CD8-positive, alpha-beta memory T cell (primary cell): ENCODE data around the gene COQ10B. TPM values are rescaled to one million over a fixed set of nuclear protein-coding genes. Genes with fewer than 3 reads are reported as not detected.

ENCODE experiments used
- CTCF ChIA-PET: fragments of 350-600 bp; sonication (Branson Sonifier 250); formaldehyde crosslinking; loops from one replicate; lab custom pipeline; 2021; ENCODE audit warnings: antibody characterized with exemption; lab: Charles Lee
- POLR2A ChIA-PET: fragments of 350-600 bp; sonication (Branson Sonifier 250); formaldehyde crosslinking; loops from one replicate; lab custom pipeline; 2021; ENCODE audit warnings: antibody characterized with exemption; lab: Charles Lee
- DNase-seq, 5 donors: peaks; one replicate each; pipeline versions ENCODE4 v3.0.0 to v3.0.0-alpha.2; 2020 to 2022; ENCODE audit warnings: mixed read lengths in 1 of 5
- H3K27ac ChIP-seq: one replicate; pipeline ENCODE4 v1.7.0; 2013; ENCODE audit warnings: low read depth, mild to moderate bottlenecking, low read length, moderate library complexity
- H3K27me3 ChIP-seq: 2 replicates; pipeline ENCODE4 v1.7.0; 2013; ENCODE audit warnings: low read length, mild to moderate bottlenecking; ENCODE audit not compliant: insufficient read depth, poor library complexity, severe bottlenecking
- H3K36me3 ChIP-seq: 2 replicates; pipeline ENCODE4 v1.7.0; 2013; ENCODE audit warnings: mild to moderate bottlenecking, low read length, moderate library complexity; ENCODE audit not compliant: insufficient read depth
- H3K4me1 ChIP-seq: 2 replicates; pipeline ENCODE4 v1.7.0; 2013; ENCODE audit warnings: mild to moderate bottlenecking, low read length, moderate library complexity; ENCODE audit not compliant: insufficient read depth
- H3K4me3 ChIP-seq: 2 replicates; pipeline ENCODE4 v1.7.0; 2013; ENCODE audit warnings: mild to moderate bottlenecking, low read length
- H3K9me3 ChIP-seq: 2 replicates; pipeline ENCODE4 v1.7.0; 2013; ENCODE audit warnings: mild to moderate bottlenecking, low read length
- H3K27ac Mint-ChIP-seq, 8 donors: one replicate each; pipeline ENCODE4 v1.8.0; 2020 to 2021; ENCODE audit warnings: mixed read lengths in 8 of 8, mild to moderate bottlenecking in 6 of 8, inconsistent platforms in 3 of 8, moderate library complexity in 3 of 8
- H3K27me3 Mint-ChIP-seq, 2 donors: one replicate each; pipeline ENCODE4 v1.8.0; 2020 to 2021; ENCODE audit warnings: mixed read lengths in 2 of 2, mild to moderate bottlenecking in 1 of 2, moderate library complexity in 1 of 2
- H3K36me3 Mint-ChIP-seq, 3 donors: one replicate each; pipeline ENCODE4 v1.8.0; 2020 to 2021; ENCODE audit warnings: mixed read lengths in 3 of 3, inconsistent platforms in 1 of 3, mild to moderate bottlenecking in 1 of 3
- H3K4me1 Mint-ChIP-seq, 3 donors: one replicate each; pipeline ENCODE4 v1.8.0; 2020 to 2021; ENCODE audit warnings: mixed read lengths in 3 of 3, inconsistent platforms in 1 of 3, mild to moderate bottlenecking in 1 of 3
- H3K4me3 Mint-ChIP-seq, 7 donors: one replicate each; pipeline ENCODE4 v1.8.0; 2020 to 2021; ENCODE audit warnings: mixed read lengths in 7 of 7, mild to moderate bottlenecking in 6 of 7, moderate library complexity in 4 of 7, inconsistent platforms in 2 of 7
- H3K9me3 Mint-ChIP-seq, 5 donors: one replicate each; pipeline ENCODE4 v1.8.0; 2020 to 2022; ENCODE audit warnings: mixed read lengths in 5 of 5, mild to moderate bottlenecking in 3 of 5, moderate library complexity in 2 of 5, inconsistent platforms in 1 of 5
- polyA plus RNA-seq: library from polyadenylated mRNA; unstranded; fragments of 300-500 nt; fragmentation: Illumina TruSeq; gene quantifications from one replicate; pipeline ENCODE4 v1.2.3, GENCODE V29; 2021
- total RNA-seq, 2 experiments: library from RNA; stranded (reverse); gene quantifications; one replicate each; pipeline ENCODE4 v1.2.3, GENCODE V29; 2021

The COQ10B gene
- total and polyA plus RNA-seq, 3 experiments from 2014 or later = 23.4 to 42.6 (median 23.7) TPM

DNA sequence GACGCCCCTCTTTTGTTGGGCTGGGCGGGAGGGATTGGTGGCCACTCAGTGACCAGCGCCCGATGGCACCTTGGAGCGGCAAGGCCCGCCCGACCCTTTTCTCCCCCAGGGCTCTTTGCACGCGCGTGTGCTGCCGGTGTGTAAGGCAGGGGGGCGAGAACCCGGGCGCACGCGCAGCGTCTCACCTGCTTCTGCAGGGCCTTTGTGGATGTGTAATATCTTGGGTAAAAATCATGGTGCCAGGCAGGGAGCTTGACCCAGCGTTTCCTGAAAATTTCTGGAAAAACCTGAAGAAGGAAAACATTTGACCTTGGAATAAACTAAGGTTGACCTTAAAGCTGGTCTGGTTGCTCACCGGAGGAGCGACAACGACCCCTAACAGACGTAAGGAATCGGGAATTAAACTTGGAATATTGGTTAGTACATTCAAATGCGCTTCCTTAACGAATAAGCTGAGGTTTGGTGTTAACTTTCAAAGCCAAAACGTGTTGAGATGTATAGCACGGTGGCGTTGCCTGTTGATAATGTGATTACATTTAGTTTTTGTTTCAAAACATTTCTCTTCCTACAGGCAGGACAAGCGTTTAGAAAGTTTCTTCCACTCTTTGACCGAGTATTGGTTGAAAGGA lies 47.3 kb downstream of the COQ10B start:
- peaks cover 0 to 75% (median 0%) of the 10 kb centered on the region in 3 donors for H3K36me3 Mint-ChIP-seq
- Histone ChIP-seq H3K9me3 (no peaks in the 10 kb centered on the region), H3K27ac (peak overlapping the region; percentile 90), H3K27me3 (no peaks in the 10 kb centered on the region), H3K4me1 (peaks cover 50% of the 10 kb centered on the region), H3K36me3 (peaks cover 15% of the 10 kb centered on the region), H3K4me3 (peak overlapping the region; percentile 95)
- ChIA-PET CTCF (interaction anchor here (1.0 to 3.4 kb wide), 8 partner anchors 8 to 205 kb away, joined by 3 to 14 read pairs (median 4); partner anchors contain the start of genes MARS2, MOB4 and SF3B1), POLR2A (interaction anchor here (1.0 to 6.4 kb wide), 5 partner anchors 14 to 373 kb away, joined by 3 to 101 read pairs (median 25); partner anchors contain the start of genes COQ10B, MARS2, MOB4 and SF3B1)
- H3K9me3 Mint-ChIP-seq = no peaks in the 10 kb centered on the region
- peak overlapping the region; percentile 87 to 99 (median 90) for H3K4me3 Mint-ChIP-seq
- peak overlapping the region; percentile 86 to 99 (median 98) for H3K27ac Mint-ChIP-seq
- H3K4me1 Mint-ChIP-seq = peaks cover 55 to 64% (median 63%) of the 10 kb centered on the region in 3 donors
- no peaks in the 10 kb centered on the region for H3K27me3 Mint-ChIP-seq
- peak in 2 of 5 donors; percentile 18 to 21 for DNase-seq

GRCh38 chr2:197502201-197502600 lies 48.8 kb downstream of the COQ10B start:
- no peaks in the 10 kb centered on the region for H3K9me3 Mint-ChIP-seq
- H3K4me1 ChIP-seq = peaks cover 34% of the 10 kb centered on the region
- ChIA-PET POLR2A (interaction anchor here (0.7 to 6.4 kb wide), 3 partner anchors 13 to 67 kb away, joined by 3 to 101 read pairs (median 9); partner anchors contain the start of genes MOB4 and SF3B1), CTCF (interaction anchor here (0.9 kb wide), 1 partner anchor 98 kb away, joined by 3 read pairs; no protein-coding TSS in a partner anchor)
- DNase-seq = no peak
- H3K4me3 ChIP-seq = peak overlapping the region; percentile 95
- no peaks in the 10 kb centered on the region for H3K9me3 ChIP-seq
- peak overlapping the region; percentile 50 for H3K27ac ChIP-seq
- peaks cover 4% of the 10 kb centered on the region for H3K36me3 ChIP-seq
- peaks cover 40 to 51% (median 48%) of the 10 kb centered on the region in 3 donors for H3K4me1 Mint-ChIP-seq
- peak overlapping the region; percentile 86 to 99 (median 98) for H3K27ac Mint-ChIP-seq
- H3K27me3 Mint-ChIP-seq = no peaks in the 10 kb centered on the region
- no peaks in the 10 kb centered on the region for H3K27me3 ChIP-seq
- peak overlapping the region; percentile 87 to 99 (median 90) for H3K4me3 Mint-ChIP-seq
- peaks cover 0 to 59% (median 0%) of the 10 kb centered on the region in 3 donors for H3K36me3 Mint-ChIP-seq

DNA sequence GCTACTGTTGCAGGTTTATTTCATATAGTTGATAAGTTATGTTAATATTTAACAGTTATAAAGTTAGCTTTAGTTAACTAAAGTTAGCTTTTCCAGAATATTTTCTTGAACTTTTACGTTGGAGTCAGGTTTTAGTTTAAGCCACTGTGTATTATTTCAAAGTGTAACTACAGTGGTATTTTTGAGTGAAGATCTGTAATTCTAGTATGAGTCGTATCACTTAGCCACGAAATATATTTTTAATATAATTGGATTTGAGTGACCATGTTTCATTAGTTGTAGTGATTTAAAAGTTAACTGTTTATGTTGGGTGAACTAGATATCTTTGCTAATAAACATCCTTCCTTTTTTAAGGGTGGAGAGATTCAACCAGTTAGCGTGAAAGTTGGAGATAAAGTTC lies 49.3 kb downstream of the COQ10B start:
- CTCF ChIA-PET = interaction anchor here (0.9 kb wide), 1 partner anchor 97 kb away, joined by 3 read pairs; no protein-coding TSS in a partner anchor
- POLR2A ChIA-PET = interaction anchor here (1.8 to 6.4 kb wide), 2 partner anchors 12 to 68 kb away, joined by 9 to 101 read pairs; partner anchors contain the start of genes MOB4 and SF3B1
- H3K27ac Mint-ChIP-seq = peak overlapping the region; percentile 86 to 99 (median 98)

DNA sequence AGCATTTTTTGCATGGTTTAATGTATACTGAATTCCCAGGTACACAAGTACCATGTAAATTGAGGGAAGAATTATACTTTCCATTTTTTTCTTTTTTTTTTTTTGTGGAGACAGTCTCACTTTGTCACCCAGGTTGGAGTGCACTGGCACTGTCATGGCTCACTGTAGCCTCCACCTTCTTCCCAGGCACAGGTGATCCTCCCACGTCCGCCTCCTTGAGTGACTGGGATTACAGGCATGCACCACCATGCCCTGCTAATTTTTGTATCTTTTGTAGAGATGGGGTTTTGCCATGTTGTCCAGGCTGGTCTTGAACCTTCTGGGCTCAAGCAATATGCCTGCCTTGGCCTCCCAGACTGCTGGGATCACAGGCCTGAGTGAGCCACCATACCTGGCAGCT lies 50.6 kb downstream of the COQ10B start:
- H3K9me3 ChIP-seq = no peaks in the 10 kb centered on the region
- H3K4me1 Mint-ChIP-seq = peaks cover 25 to 33% (median 30%) of the 10 kb centered on the region in 3 donors
- H3K4me3 Mint-ChIP-seq = peak overlapping the region in 1 of 7 donors; percentile 85
- H3K4me3 ChIP-seq = no peak overlapping the region
- no peak for DNase-seq
- no peak overlapping the region for H3K27ac ChIP-seq
- no peaks in the 10 kb centered on the region for H3K9me3 Mint-ChIP-seq
- no peaks in the 10 kb centered on the region for H3K27me3 ChIP-seq
- peak overlapping the region in 4 of 8 donors; percentile 17 to 76 (median 47) for H3K27ac Mint-ChIP-seq
- ChIA-PET CTCF (no interaction called here), POLR2A (interaction anchor here (0.7 to 6.4 kb wide), 2 partner anchors 11 to 1314 kb away, joined by 3 to 101 read pairs; partner anchors contain the start of gene MOB4)
- peaks cover 4% of the 10 kb centered on the region for H3K36me3 ChIP-seq
- no peaks in the 10 kb centered on the region for H3K27me3 Mint-ChIP-seq
- peaks cover 20% of the 10 kb centered on the region for H3K4me1 ChIP-seq
- peaks cover 0 to 44% (median 0%) of the 10 kb centered on the region in 3 donors for H3K36me3 Mint-ChIP-seq

More for the DNA sequence above, 49.3 kb downstream of the COQ10B start:
- Histone ChIP-seq H3K9me3 (no peaks in the 10 kb centered on the region), H3K27ac (no peak overlapping the region), H3K4me3 (no peak overlapping the region), H3K36me3 (peaks cover 4% of the 10 kb centered on the region), H3K27me3 (no peaks in the 10 kb centered on the region), H3K4me1 (peaks cover 30% of the 10 kb centered on the region)
- Mint-ChIP-seq H3K4me3 (peak overlapping the region; percentile 87 to 99 (median 90)), H3K36me3 (peaks cover 0 to 55% (median 0%) of the 10 kb centered on the region in 3 donors), H3K9me3 (no peaks in the 10 kb centered on the region), H3K27me3 (no peaks in the 10 kb centered on the region), H3K4me1 (peaks cover 35 to 46% (median 43%) of the 10 kb centered on the region in 3 donors)
- DNase-seq = no peak

DNA sequence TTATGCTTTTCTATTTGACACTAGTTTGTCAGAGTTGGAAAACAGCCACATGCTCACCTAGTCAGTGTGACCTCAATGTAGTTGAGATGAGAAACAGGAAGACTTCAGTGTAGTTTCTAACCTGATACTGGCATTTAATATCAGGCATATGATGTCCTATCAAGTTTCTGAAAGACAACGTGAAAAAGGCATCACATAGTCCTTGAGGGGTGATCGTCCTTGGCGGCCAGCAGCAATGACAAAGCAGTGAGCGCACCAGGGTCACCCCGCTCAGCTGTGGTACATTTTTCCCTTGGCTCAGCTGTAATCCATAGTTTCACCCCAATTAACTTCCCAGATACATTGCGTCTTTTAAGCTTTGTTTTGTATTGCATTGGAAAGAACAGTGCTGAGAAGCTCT lies 51.2 kb downstream of the COQ10B start:
- peaks cover 4% of the 10 kb centered on the region for H3K36me3 ChIP-seq
- peaks cover 0 to 41% (median 0%) of the 10 kb centered on the region in 3 donors for H3K36me3 Mint-ChIP-seq
- no peaks in the 10 kb centered on the region for H3K27me3 Mint-ChIP-seq
- H3K27me3 ChIP-seq = no peaks in the 10 kb centered on the region
- POLR2A ChIA-PET = interaction anchor here (0.7 kb wide), 1 partner anchor 1314 kb away, joined by 3 read pairs; no protein-coding TSS in a partner anchor
- no peak for DNase-seq
- H3K4me1 ChIP-seq = peaks cover 20% of the 10 kb centered on the region
- peak overlapping the region in 5 of 8 donors; percentile 17 to 76 (median 24) for H3K27ac Mint-ChIP-seq
- no peak overlapping the region for H3K4me3 Mint-ChIP-seq
- H3K4me3 ChIP-seq = no peak overlapping the region
- no peaks in the 10 kb centered on the region for H3K9me3 Mint-ChIP-seq
- peaks cover 25 to 32% (median 30%) of the 10 kb centered on the region in 3 donors for H3K4me1 Mint-ChIP-seq
- H3K9me3 ChIP-seq = no peaks in the 10 kb centered on the region
- H3K27ac ChIP-seq = no peak overlapping the region
- CTCF ChIA-PET = no interaction called here

- Histone ChIP-seq H3K27ac (no peak overlapping the region), H3K27me3 (no peaks in the 10 kb centered on the region), H3K36me3 (peaks cover 4% of the 10 kb centered on the region), H3K4me1 (peaks cover 15% of the 10 kb centered on the region), H3K9me3 (no peaks in the 10 kb centered on the region), H3K4me3 (no peak overlapping the region)
- peak overlapping the region in 1 of 8 donors; percentile 76 for H3K27ac Mint-ChIP-seq
- peaks cover 16 to 23% (median 21%) of the 10 kb centered on the region in 3 donors for H3K4me1 Mint-ChIP-seq
- H3K9me3 Mint-ChIP-seq = no peaks in the 10 kb centered on the region
- POLR2A ChIA-PET = no interaction called here
- peaks cover 0 to 29% (median 0%) of the 10 kb centered on the region in 3 donors for H3K36me3 Mint-ChIP-seq
- H3K27me3 Mint-ChIP-seq = no peaks in the 10 kb centered on the region
- no peak for DNase-seq
- no peak overlapping the region for H3K4me3 Mint-ChIP-seq
- CTCF ChIA-PET = interaction anchor here (0.6 to 2.1 kb wide), 2 partner anchors 9 to 32 kb away, joined by 3 to 9 read pairs; partner anchors contain the start of gene MOB4
Measured at GRCh38 chr2:197506658-197507057, 53.3 kb downstream of the COQ10B start.

- ChIA-PET CTCF (interaction anchor here (1.2 kb wide), 1 partner anchor 14 kb away, joined by 4 read pairs; the partner anchor contains the start of genes HSPD1 and HSPE1), POLR2A (interaction anchor here (5.4 kb wide), 1 partner anchor 13 kb away, joined by 101 read pairs; the partner anchor contains the start of genes HSPD1 and HSPE1)
- no peak overlapping the region for H3K27ac ChIP-seq
- Mint-ChIP-seq H3K27ac (peak overlapping the region in 5 of 8 donors; percentile 32 to 97 (median 92)), H3K4me3 (peak overlapping the region in 1 of 7 donors; percentile 50), H3K9me3 (no peaks in the 10 kb centered on the region), H3K36me3 (peaks cover 0 to 11% (median 0%) of the 10 kb centered on the region in 3 donors), H3K4me1 (peaks cover 24 to 40% (median 27%) of the 10 kb centered on the region in 3 donors), H3K27me3 (no peaks in the 10 kb centered on the region)
- H3K36me3 ChIP-seq = no peaks in the 10 kb centered on the region
- DNase-seq = no peak
- H3K27me3 ChIP-seq = no peaks in the 10 kb centered on the region
- H3K4me1 ChIP-seq = peaks cover 18% of the 10 kb centered on the region
- H3K9me3 ChIP-seq = no peaks in the 10 kb centered on the region
- H3K4me3 ChIP-seq = no peak overlapping the region
Measured at GRCh38 chr2:197513915-197514314, 60.6 kb downstream of the COQ10B start.
